HG03064 (cell line): ENCODE data around the gene TSSK2.
"Not testable (repeated sequence)": the region's sequence is repeated elsewhere in the genome, so short reads cannot be mapped to it uniquely, and the experiment has no call there.

Experiments used
- ATAC-seq: cut with Tn5 transposase; IDR thresholded peaks from one replicate; pipeline ENCODE4 v1.9.1; 2021; ENCODE audit warnings: low read depth; ENCODE audit not compliant: unreplicated experiment

TSSK2 gene

DNA sequence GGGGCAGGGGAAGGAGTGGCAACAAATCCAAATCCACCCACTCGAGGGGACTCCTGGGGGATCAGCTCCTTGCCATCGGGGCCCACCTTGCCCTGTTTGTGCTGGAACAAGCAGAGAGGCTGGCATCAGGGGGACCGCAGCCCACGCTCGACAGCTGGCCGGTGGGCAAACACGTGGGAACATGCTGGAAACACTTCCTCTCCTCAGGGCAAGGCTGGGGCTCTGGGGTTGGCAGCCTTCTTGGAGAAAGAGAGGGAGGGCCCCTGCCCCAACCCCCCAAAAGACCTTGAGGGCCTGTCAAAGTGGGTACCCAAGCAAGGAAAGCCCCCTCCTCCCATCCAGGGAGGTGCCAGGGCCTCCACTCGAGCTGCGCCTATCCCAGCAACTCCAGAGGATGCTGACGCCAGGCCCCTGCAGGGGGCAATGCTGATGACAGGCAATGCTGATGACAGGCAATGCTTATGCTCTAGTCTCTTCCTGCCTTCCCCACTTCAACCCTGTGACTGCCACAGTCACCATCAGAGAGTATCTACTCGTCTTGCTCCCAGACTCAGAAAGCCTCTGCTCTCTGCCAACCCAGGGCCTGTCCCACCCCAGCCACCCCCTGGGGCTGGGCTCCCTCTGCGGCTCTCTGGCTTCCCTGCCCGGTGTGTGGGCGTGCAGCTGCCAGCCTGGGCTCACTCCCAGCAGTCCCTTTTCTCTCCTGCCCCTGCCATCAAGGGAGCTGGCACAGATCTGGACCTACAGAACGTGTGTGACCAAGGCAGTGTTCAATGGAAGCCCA, 7.3 kb downstream of the TSSK2 start:
- ATAC-seq, result no peak

DNA sequence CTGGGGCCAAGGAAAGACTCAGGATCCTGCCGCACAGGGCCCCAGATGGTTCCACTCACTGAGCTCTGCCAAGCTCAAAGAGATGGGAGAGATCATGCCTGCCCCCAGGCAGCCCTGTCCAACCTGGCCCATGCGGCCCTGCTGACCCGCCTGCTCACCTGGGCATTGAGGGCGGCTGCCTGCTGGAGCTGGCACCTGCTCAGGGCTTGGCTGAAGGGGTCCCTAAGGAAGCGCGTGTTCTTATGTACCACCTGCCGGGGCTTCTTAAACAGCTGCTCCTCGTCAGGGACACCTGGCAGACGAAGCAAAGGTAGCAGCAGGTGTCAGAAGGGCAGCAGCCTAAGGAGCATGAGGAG, 7.9 kb downstream of the TSSK2 start:
- ATAC-seq, result no peak

DNA sequence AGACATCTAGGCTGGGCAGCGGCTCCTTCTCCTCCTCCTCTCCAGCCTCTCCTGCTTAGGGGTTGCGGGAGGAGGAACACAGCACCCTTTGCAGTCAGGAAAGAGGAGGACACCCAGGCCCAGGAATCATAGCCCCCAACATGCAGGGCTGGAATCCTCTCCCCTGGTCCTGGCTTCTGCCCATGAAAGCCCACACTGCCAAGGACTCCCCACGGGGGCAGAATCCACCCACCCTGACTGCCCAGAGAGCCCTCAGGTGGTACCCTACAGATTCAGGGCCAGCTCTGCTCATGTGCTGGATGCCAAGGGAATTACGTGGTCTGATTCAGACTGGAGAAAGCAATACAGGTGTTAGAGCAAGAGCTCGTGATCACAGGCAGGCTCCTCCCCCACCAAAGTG, 8.9 kb downstream of the TSSK2 start:
- ATAC-seq, result no peak

DNA sequence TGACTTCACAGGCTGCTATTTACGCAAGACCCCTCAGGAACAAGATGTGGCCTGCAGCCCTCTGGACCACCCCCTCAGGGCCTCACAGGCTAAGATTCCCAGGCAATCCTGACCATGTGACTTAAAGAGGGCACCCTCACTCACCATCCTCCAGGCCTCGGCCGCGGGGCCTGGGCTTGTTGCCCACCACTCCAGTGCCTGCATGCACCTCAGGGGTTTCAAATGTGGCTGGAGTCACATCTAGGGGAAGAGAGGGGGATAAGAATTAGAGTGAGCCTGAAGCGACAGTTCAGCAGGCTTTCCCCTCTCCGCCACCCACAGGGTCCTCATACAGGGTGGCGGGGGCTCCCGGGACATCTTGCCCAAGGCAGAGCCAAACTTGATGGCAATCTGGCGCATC, 11.3 kb downstream of the TSSK2 start:
- no peak for ATAC-seq

DNA sequence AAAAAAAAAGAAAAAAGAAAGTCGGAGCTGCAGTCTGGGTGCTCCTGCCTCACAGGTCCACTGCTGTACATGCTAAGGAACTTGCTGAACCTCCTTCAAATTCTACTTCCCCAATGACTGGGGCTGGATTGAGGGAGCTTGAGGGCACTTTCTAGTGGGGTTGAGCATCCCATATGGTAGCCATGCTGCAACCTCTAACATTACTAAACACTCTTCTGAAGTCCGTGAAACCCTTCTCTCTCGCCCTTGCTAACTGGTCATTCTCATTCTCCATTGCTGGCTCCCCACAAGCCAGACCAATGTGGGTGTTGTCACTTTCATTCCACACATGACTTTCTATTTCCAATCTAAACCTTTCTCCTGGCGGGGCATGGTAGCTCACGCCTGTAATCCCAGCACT, 12.1 kb downstream of the TSSK2 start:
- ATAC-seq, result no peak

DNA sequence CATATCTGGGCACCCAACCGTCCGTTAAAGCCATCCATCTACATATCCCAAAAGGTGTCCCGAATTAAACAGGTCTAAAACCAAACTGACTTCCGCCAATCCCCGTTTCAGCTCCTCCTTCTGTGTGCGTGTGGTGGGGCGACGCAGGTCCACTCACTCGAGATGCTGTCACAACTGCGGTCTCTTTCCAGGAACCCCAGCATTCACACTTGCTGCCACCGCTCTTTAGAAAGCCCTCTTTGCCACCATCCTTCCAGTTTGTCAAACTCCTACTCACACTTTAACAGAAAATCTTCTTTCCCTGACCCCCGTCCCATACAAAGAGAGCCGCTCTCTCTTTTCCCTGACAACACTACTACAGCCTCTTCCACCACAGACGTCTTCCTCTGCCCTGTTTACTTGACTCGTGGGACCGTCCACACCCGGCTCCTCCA, 12.9 kb downstream of the TSSK2 start:
- ATAC-seq, result no peak

DNA sequence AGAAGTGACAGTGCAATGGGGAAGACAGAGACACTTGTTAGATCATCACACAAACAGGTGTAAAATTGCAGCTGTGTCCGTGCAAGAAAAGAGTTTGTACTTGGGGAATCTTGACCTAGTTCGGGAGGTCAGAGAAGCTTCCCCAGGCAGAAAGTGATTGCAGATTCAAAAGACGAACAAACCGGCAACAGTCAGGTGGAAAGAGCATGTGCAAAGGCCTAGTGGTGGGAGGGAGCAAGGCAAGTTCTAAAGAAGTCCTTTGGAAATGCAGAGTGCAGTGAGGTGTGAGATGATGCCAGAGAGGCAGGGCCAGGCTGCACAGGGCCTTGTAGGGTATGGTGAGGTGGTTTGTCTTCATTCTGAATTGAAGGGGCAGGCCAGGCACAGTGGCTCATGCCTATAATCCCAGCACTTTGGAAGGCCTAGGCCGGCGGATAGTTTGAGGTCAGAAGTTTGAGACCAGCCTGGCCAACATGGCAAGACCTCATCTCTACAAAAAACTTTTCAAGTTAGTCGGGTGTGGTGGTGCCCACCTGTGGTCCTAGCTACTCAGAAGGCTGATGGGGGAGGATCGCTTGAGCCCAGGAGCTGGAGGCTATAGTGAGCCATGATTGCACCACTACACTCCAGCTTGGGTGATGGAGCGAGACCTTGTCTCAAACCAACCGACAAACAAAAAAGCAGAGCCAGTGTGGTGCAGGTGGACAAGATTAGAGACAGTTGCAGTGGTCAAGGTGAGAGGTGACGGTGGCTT, 15.3 kb downstream of the TSSK2 start:
- ATAC-seq, result no peak

DNA sequence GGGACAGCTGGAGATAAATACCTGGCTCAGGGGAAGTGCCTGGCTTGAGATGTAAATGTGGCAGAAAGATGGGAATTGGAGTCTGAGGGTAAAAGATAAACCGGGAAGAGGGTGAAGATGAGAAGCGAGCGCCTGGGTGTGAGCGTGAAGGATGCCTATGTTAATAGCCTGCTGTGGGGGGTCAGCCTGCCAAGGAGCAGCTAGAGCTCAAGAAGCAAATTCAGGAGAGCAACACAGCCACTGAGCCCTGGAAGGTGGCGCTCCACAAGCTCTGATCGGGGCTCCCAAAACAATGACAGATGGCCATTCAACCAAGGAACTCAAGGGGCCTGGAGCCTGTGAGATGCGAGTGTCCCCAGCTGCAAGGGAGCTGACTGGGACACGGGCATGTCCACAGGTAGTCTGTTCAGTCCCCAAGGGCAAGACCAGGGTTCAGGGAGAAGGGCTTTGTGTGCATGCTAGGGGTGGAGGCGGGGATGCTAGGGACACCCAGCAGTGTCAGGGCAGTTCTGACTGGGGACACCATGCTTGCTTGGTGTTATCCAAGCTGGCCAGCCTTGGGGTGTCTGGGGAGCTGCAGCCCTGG, 16.2 kb downstream of the TSSK2 start:
- ATAC-seq, result no peak

DNA sequence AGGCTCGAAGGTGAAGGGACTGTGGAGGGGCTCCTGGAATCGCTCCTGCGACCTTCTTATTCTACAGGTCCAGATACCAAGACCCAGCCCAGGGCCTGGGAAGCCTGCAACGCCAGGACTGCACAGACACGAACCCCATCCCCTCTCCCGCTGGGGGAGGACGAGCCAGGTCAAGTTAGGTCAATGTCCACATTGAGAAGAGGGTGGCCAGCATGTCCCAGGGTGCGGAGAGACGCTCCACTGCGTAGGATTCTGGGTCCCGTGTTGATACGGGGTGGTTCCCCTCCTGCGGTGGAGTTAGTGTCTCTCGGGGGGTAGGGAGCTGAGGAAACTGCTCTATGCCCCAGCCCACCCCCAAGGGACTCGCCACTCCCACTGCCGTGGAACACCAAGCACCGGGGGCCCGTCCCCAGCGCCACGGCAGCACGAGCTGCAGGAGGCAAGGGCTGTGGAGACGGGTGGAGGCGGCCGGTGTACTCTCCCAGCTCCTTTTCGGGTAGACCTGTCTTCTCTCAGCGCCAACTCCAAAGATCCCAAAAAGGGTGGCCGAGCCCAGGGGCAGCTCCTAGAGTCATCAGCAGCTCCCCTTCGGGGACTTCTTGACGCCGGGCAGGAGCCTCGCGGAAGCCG, 17.4 kb downstream of the TSSK2 start:
- ATAC-seq, result no peak

DNA sequence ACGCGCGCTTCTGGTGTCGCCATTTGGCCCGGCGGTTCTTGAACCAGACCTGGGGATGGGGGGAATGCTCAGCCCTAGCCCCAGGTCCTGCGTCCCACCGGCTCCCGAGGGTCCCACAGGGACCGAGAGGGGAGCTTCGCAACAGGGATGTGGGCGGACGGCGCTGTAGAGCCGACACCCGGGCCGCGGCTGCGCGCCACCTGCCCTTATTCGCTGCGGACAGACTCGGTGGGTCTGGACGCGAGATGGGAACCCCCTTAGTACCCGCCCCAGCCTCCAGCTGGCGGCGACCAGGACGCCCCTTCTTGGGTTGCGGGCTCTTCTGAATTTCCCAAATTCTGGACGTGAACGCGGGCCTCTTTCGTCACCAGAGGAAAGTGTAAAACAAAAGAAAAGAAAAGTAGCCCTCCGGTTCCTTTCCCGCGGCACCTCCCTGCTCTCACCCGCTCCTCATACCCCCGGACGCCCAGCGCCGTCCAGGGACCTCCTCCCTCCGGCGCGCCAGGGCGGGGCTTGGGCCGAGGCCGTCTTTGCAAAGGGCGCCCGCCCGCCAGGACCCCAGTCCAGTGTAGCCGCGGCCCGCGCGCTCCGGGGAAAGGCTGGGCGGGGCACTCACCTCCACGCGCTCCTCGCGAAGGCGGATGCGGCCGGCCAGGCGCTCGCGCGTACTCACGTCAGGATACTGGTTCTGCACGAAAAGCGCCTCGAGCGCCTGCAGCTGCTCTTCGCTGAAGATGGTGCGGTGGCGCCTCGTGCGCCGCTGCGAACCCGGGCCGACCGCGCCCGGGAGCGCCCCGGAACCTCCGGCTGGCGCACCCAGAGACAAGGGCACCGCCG, 18.2 kb downstream of the TSSK2 start:
- no peak for ATAC-seq

DNA sequence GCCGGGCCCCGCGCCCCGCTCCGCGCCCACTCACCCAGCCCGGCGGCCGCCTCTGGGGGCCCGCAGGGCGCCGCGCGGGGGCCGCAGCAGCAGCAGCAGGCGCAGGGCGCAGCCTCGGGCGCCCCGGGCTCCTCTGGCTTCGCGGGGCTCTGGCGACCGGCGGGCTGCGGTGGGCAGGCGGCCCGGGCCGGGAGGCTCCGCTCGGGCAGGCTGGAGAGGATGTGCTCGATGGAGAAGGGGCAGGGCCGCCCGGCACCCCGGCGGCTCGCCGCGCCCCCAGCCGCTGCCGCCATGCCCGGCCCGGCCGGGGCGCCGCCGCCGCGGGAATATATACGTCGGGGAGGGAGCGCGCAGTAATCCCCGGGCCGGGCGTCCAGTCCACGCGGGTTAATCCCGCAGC, 18.9 kb downstream of the TSSK2 start, which contains the start of gene GSC2:
TSS of gene GSC2 (minus strand) at position 302 of the 400 bp plus-strand sequence. CDS start at position 293, 9 bp downstream.
- ATAC-seq, result no peak

DNA sequence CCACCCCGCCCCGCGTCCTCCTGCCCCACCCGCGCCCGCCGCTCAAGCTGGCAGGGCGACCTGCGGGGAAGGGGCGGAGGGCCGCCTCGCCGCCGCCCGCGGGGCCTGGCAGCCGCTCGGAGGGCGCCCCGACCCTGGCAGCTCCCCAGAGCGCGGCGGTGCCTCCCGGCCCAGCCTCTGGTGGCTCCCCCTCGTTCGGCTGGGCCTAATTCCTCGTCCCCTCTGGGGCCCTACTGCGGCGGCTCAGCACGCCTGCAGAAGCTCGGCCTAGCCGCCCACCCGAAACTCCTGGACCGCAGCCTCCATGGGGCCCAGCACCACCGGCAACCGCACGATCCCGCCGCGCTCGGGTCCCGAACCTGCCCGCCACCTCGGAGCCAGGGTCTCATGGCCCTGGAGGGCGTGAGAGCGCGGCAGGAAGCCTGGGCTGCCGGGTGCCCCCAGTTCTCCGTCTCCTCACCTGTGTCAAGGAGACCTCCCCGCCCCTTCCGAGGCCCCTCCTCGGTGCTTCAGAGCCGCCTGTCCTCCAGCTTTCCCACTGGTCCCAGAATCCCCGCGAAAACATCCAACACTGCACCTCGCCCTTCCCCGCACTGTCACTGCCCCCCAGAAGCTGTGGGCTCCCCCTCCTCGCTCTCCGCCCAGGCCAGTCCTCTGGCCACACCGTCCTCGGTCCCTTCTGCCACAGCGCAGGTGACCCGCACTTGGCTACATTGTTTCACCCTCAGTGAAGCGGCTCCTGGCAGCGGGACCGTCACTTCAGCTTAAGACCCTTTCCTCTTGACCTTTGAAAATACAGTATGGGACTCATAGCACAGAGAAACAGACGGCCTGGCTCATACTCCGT, 19.6 kb downstream of the TSSK2 start:
- ATAC-seq, result no peak

DNA sequence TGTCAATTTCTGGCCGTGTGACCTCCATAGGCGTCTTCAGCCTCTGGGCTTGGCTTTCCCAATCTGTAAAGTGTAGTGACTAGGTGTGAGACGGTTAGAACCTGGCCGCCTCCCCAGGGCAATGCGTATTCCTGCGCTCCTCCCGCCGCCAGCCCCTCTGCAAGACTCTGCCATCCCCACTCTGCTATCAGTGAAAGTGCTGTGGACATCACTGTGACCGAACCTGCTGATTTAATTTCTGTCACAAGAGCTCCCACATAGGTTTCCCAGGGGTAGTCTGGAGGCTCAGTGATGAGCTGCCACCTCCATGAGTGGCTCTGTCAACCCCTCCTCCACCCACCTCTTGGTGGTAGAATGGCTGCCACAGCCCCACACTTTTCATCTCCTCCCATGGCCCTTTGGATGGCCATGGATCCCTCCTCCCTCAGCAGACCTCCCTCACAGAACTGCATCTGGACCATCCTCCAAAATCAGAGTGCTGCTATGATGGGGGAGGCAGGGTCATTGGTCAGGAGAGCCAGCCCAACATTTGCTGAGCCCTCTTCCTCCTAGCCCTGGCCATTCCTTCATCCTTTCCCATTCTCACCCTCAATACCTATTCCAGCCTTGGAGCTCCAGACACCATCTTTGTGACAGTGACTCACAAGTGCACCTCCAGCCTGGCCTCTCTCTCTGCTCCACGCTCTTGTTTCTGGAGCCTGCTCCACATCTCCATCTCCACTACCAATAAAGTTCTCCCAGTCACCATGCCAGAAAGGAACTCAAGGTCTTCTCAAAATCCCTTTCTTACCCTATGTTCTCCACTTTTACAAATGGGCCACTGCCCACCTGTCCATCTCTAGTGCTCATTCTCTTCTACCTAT, 20.5 kb downstream of the TSSK2 start:
- ATAC-seq, result no peak

DNA sequence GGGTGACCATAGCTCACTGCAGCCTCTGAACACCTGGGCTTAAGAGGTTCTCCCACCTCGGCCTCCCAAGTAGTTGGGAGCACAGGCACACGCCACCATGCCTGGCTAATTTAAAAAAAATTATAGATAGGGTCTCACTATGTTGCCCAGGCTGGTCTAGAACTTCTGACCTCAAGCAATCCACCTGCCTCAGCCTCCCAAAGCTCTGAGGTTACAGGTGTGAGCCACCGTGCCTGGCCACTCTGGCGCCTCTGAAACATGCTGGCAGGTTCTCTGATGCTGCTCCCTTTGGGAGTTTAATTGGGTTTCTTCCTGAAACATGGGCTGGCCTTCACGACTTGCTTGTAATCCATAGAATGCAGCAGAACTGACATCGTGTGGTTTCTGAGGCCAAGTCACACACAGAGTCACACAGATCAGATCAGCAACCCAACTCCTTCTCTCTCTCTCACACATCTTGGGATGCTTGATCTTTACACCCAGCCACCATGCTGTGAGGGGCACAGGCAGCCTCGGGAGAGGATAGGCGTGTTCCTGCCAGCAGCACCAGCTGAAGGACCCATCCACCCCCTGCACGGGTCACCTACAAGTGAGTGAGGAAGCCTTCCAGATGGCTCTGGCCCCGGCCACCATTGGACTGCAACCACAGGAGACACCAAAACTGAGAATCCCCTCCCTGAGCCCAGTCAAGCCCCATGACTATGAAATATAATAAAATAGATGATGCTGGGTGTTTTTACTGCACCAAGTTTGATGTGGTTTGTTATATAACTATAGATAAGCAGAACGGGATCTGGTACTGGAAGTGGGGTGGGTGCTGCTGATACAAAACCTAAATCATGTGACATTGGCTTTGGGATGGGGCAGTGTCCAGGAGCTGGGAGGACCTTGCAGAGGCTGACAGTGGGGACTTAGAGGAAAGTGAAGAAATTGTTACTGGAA, 22.1 kb downstream of the TSSK2 start:
- ATAC-seq, result no peak

DNA sequence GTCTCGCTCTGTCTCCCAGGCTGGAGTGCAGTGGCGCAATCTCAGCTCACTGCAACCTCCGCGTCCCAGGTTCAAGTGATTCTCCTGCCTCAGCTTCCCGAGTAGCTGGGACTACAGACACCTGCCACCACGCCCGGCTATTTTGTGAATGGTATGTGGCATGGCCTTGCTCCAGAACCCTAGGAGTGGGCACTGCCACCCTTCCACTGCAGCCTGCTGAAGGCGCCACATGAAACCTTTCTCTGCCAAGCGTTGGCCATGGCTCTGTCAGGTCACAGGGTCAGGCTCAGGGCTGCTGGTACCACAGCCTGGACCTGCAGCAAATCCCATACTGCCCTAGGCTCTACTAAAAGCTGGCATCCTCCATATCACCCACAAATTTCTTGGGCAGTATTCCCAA, 25.0 kb downstream of the TSSK2 start:
- ATAC-seq, result not testable (repeated sequence)

DNA sequence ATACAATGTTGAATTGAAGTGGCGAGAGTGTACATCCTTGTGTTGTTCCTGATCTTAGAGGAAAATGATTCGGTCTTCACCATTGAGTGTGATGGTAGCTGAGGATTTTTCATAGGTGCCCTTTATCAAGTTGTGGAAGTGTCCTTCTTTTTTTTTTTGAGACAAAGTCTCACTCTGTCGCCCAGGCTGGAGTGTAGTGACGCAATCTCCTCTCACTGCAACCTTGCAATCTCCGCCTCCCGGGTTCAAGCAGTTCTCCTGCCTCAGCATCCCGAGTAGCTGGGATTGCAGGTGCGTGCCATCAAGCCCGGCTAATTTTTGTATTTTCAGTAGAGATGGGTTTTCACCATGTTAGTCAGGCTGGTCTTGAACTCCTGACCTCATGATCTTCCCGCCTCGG, 27.5 kb downstream of the TSSK2 start:
- ATAC-seq, result not testable (repeated sequence)

DNA sequence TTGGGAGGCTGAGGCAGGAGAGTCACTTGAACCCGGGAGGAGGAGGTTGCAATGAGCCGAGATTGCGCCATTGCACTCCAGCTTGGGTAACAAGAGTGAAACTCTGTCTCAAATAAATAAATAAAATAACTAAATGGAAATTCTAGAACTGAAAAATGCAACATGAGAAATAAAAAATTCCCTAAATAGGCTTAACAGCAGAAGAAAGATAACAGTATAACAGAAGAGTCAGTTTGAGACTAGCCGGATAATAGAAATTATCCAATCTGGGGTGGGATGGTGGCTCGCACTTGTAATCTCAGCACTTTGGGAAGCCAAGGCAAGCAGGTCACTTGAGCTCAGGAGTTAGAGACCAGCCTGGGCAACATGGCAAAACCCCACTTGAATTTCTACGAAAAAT, 33.3 kb downstream of the TSSK2 start:
- ATAC-seq, result no peak
